GM18511 (cell line): ENCODE results near the gene MCRIP2.

ENCODE experiments used
- ATAC-seq: cut with Tn5 transposase; IDR thresholded peaks from one replicate; pipeline ENCODE4 v1.9.1; 2021; ENCODE audit warnings: mild to moderate bottlenecking, moderate library complexity; ENCODE audit not compliant: unreplicated experiment

MCRIP2 gene

GRCh38 chr16:667780-668518 lies 26.3 kb downstream of the MCRIP2 start, which contains the start of gene RHOT2:
Gene RHOT2 (plus strand): TSS chr16:668132. CDS start chr16:668200, 68 bp downstream.
- ATAC-seq = peak; percentile 85

- ATAC-seq = no peak
Measured at GRCh38 chr16:668519-669171, 27.0 kb downstream of the MCRIP2 start.

- no peak for ATAC-seq
Measured at GRCh38 chr16:669666-670065, 28.0 kb downstream of the MCRIP2 start.

DNA sequence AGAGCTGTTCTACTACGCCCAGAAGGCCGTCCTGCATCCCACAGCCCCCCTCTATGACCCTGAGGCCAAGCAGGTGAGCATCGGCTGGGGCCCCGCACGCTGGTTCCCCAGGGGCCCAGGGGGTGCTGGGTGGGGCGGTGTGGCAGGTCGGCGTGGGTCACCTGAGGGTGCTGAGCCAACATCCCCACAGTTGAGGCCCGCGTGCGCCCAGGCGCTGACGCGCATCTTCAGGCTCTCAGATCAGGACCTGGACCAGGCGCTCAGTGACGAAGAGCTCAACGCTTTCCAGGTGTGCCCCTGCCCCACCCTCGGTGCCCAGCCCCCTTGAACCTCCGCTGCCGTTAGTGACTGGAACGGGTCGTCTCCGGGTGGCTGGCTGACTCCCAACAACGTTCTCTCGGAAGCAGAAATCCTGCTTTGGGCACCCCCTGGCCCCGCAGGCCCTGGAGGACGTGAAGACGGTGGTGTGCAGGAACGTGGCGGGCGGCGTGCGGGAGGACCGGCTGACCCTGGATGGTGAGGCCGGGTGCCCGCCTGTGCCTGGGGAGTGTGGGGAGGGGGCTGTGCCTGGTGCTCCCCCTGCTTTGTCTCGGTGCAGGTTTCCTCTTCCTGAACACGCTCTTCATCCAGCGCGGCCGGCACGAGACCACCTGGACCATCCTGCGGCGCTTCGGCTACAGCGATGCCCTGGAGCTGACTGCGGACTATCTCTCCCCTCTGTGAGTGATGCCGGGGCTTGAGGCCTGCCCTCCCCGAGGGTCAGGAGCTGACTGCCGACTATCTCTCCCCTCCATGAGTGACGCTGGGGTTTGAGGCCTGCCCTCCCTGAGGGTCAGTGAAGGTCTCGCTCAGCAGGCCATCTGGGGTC lies 29.1 kb downstream of the MCRIP2 start:
- no peak for ATAC-seq

DNA sequence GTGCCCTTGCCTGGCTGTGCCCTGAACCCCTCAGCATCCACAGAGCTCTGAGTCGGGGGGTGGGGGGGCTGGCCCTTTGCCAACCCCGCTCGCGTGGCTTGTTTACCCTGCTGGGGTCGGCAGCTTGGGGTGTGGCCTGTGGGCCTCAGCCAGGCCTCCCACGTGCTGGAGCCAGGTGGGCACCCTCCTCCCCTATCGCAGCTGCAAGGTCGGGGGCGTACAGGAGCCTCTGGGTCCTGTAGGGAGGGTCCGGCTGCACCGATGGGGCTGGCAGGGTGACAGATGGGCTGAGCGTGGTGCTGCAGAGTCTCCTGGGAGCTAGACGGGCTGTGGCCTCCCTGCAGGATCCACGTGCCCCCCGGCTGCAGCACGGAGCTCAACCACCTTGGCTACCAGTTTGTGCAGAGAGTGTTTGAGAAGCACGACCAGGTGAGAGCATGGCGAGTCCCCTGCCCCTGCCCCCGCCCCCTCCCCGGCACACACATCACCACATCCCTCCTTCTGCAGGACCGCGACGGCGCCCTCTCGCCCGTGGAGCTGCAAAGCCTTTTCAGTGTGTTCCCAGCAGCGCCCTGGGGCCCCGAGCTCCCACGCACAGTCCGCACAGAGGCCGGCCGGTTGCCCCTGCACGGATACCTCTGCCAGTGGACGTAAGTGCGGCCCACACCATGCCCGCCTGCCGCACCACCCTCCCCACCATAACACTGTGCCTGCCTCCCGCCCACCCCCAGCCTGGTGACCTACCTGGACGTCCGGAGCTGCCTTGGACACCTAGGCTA lies 29.9 kb downstream of the MCRIP2 start:
- ATAC-seq = no peak

DNA sequence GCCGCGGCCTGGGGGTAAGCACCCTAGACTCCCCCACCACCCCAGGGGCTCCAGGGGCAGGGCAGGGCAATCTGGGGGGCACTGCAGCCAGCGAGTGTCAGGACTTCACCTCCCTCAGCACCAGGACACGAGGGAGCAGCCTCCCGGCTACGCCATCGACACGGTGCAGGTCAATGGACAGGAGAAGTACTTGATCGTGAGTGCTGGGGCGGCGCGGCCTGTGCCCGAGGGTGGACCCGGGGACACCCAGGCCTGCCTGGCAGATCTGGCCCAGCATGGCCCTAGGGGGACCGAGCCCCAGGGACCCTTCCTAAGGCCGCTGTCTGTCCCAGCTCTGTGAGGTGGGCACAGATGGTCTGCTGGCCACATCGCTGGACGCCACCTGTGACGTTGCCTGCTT lies 30.7 kb downstream of the MCRIP2 start:
- no peak for ATAC-seq

DNA sequence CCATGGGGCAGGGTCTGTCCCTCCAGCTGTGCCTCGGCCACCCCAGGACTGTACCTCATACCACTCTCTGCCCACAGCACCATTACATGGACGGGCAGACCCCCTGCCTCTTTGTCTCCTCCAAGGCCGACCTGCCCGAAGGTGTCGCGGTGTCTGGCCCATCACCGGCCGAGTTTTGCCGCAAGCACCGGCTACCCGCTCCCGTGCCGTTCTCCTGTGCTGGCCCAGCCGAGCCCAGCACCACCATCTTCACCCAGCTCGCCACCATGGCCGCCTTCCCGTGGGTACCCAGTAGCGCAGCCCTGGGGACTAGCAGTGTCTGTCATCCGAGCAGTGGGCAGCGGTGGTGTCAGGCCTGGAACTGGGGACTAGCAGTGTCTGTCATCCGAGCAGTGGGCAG lies 31.2 kb downstream of the MCRIP2 start:
- ATAC-seq = no peak

- no peak for ATAC-seq
Measured at GRCh38 chr16:673399-673991, 31.9 kb downstream of the MCRIP2 start.

GRCh38 chr16:674214-674881 lies 32.7 kb downstream of the MCRIP2 start:
- ATAC-seq = no peak

DNA sequence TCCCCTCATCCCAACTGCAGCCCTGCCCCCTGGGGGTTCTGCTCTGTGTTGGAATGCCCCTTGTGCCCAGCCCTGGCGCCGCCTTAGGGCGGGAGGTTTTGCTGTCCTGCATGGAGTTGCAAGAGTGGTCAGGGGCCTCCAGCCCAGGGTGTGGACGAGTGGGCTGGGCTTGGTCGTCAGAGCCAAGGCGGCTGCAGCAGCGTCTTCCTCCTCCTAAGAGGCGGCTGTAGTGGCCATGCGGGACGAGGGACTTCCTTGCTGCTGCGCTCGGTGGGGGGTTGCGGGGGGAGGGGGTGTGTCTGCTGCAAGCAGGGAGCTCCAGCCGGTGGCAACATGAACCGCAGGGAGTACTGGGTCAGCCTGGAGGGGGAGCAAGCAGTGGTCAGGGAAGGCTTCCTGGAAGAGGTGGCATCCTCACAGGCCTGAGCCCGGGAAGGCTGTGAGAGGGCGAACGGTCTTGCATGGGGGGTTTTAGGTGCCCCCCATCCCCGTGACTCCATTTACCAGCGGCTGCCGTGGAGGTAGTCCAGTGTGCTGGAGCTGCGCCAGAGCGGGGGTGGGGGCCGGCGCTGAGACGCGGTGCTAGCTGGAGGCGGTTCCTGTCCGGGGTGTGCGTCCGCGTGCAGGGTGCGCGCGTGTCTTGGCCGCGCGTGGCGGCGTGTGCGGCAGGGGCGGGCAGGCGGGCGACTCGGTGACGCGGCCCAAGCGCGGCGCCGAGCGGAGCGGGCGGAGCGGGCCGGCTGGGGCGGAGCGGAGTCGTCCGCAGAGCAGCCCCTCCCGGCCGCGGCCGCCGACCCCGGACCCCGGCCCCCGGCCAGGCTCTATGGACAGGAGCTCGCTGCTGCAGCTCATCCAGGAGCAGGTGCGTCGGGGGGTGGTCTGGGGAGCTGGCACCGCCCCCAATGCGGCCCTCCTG lies 33.6 kb downstream of the MCRIP2 start, which contains the start of gene RHBDL1:
Gene RHBDL1, plus strand, starts transcription at position 704 of the 916 bp plus-strand sequence. Its CDS starts 120 bp downstream, at position 824.
- no peak for ATAC-seq

- ATAC-seq = no peak
Measured at GRCh38 chr16:675884-676564, 34.4 kb downstream of the MCRIP2 start.

- no peak for ATAC-seq
Measured at GRCh38 chr16:676565-676902, 34.9 kb downstream of the MCRIP2 start.

DNA sequence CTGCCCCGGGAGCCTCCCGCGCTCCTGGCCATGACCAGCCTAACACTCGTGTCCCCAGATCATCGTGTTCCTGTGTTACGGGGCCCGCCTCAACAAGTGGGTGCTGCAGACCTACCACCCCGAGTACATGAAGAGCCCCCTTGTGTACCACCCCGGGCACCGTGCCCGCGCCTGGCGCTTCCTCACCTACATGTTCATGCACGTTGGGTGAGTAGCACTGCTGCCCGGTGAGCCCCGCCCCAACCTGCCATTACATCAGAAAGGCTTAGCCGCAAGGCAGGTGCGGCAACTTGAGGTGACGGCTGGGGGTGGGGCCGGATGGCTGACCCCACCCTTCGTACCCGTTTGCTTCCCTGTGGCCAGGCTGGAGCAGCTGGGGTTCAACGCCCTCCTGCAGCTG lies 35.3 kb downstream of the MCRIP2 start:
- no peak for ATAC-seq

GRCh38 chr16:677316-678190 lies 35.9 kb downstream of the MCRIP2 start:
- no peak for ATAC-seq

DNA sequence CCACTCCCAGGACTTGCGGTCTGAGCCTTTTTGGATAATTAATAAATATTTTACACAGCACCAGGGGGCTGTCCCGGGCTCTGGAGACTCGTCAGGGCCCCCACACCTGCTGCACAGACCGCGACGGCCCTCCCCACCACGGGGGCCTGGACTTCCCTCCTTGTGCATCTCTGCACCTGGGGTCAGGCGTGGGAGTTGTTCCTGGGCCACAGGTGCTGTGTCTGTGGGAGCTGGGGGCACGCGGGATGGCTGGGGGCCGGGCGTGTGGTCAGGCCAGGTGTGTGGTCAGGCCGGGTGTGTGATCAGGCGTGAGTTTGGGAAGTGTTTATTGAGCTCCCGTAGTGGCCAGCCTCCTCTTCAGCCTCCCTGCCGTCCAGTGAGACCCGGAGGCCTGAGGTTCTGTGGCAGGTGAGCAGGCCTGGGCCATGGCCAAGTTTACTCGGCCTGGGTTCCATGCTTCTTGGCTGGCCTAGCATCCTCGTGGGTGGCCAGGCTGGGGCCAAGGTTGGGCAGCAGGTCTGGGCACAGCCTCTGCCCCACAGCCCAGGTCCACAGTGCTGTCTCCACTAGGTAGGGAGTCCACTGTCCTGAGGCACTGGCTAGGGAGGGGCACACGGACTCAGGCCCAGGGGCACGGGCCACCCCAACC lies 36.7 kb downstream of the MCRIP2 start:
- no peak for ATAC-seq

DNA sequence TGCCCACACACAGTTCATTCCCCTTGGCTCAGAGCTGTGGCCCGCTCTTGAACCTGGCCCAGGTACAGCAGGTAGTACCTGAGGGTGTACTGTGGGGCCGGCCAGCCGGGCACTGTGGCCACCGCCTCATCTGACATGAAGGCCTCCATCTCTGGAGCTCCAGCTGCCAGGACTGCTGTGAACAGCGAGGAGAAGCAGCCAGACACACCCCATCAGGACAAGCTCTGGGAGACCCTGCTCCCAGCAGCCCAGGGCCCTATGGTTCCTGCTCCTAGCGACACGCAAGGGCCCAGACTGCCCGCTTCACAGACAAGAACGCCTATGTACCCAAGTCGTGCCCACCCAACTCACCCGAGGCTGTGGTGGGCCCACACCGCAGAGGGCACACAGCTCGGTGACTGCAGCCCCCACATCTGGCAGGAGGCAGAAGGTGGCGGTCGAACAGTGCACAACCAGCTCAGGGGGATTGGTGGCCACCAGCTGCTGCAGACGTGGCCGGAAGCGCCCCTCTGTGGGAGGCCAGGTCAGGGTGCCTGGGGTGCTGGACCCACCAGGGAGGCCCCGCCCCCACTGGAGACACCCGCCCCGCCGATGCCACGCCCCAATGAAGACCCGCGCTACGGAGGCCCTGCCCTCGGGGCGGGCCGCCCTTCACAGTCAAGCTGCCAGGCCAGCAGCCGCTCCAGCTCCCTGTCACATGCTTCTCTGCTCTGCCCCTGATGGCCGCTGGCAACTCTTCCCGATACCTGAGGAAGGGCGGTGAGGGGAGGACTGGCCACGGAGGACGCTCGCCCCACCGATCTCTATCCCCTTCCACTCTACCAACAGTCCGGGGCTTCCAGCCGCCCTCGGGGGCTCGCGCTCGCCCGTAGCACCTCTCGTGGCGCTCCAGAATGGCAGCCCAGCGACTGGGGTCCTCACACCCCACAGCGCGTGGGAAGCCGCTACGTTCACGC lies 37.5 kb downstream of the MCRIP2 start:
- ATAC-seq = no peak
